AG09309 (cell line): ENCODE data around the gene HSPB7.

ENCODE experiments used
- DNase-seq: peaks from one replicate; pipeline ENCODE4 v3.0.0-alpha.2; 2010; ENCODE audit warnings: low read depth
- H3K4me3 ChIP-seq: 2 replicates; pipeline ENCODE4 v1.5.1; 2011; ENCODE audit warnings: mild to moderate bottlenecking, low read depth, low read length, moderate library complexity; ENCODE audit not compliant: control insufficient read depth
- TF ChIP-seq, protein P1 (sequence below): IDR thresholded peaks from 2 replicates; pipeline ENCODE4 v1.5.1; 2011; ENCODE audit warnings: mild to moderate bottlenecking, low read depth, low read length, inconsistent platforms; ENCODE audit not compliant: insufficient read depth, control insufficient read depth; ENCODE audit errors: missing control alignments

Gene HSPB7

DNA sequence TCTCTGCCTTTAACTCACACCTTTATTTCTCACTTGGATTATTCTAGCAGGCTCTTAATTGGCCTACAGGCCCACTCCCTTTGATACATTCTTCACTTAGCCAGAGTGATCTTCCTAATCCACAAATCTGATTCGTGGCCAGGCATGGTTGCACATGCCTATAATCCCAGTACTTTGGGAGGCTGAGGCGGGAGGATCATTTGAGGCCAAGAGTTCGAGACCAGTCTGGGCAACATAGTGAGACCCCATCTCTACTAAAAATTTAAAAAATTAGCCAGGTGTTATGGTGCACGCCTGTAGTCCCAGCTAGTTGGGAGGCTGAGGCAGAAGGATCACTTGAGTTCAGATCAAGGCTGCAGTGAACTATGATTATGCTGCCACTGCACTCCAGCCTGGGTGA is 44.1 kb downstream of the HSPB7 start:
- no peak for DNase-seq
- TF ChIP-seq, protein P1, sequence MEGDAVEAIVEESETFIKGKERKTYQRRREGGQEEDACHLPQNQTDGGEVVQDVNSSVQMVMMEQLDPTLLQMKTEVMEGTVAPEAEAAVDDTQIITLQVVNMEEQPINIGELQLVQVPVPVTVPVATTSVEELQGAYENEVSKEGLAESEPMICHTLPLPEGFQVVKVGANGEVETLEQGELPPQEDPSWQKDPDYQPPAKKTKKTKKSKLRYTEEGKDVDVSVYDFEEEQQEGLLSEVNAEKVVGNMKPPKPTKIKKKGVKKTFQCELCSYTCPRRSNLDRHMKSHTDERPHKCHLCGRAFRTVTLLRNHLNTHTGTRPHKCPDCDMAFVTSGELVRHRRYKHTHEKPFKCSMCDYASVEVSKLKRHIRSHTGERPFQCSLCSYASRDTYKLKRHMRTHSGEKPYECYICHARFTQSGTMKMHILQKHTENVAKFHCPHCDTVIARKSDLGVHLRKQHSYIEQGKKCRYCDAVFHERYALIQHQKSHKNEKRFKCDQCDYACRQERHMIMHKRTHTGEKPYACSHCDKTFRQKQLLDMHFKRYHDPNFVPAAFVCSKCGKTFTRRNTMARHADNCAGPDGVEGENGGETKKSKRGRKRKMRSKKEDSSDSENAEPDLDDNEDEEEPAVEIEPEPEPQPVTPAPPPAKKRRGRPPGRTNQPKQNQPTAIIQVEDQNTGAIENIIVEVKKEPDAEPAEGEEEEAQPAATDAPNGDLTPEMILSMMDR, result no peak
- no peak overlapping the region for H3K4me3 ChIP-seq

DNA sequence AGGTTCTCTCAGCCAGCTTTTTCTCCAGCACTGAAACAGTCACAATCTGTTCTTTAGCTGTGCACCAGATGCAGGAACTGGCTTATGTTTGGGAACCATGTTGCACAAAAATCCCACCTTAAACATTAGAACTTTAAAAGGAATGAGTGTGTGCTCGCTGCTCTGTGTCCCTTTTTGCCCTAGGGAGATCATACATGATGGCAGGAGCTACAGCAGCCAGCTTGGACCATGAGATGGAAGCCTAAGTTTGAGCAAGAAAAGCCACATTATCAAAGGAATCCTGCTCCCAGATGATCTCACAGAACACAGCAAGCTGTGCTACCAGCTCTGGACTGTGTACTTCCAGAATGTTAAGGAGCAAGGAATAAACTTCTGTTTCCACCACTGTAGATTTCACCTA is 45.4 kb downstream of the HSPB7 start:
- TF ChIP-seq, protein P1, result no peak
- no peak for DNase-seq
- no peak overlapping the region for H3K4me3 ChIP-seq

DNA sequence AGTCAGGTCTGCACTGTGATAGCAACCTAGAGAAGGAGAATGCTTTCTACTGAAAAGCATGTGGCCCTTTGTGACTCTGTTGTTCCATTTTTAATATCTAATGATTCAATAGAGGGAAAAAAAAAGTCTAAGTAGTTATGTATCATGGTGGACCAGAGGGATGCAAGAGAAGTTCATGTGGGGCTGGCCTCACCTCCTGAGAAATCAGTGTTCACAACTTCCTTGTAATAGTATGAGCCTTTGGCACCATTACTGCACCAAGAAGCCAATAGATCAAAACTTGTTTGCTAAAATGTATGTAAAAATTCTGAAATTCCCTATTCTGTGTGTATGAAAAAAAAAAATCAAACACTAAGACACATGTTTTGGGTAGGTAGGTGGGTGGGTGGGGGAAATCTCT is 46.9 kb downstream of the HSPB7 start:
- no peak overlapping the region for H3K4me3 ChIP-seq
- no peak for DNase-seq
- TF ChIP-seq, protein P1, result no peak

DNA sequence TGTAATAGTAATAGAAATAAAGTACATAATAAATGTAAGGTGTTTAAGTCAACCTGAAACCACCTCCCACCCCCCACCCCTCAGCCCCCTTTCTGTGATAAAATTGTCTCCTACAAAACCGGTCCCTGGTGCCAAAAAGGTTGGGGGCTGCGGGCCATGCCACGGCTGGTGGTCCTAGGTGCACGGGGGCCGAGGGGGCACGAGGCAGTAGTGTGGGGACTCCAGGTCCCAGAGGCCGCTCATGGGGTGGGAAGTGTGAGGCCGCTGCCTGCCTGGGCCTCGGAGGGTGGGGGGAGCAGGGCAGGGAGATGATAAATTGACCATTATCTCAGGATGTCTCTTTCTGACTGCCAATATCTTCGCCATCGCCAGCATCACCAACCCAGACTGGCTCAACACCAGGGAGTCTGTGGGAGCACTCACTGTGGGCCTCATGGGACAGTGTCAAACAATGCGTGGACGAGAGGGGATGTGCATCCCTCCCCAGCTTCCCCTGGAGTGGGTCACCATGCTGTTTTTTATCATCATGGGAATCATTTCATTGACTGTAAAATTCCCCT is 48.4 kb downstream of the HSPB7 start:
- TF ChIP-seq, protein P1, result no peak
- DNase-seq, result no peak
- H3K4me3 ChIP-seq, result no peak overlapping the region

DNA sequence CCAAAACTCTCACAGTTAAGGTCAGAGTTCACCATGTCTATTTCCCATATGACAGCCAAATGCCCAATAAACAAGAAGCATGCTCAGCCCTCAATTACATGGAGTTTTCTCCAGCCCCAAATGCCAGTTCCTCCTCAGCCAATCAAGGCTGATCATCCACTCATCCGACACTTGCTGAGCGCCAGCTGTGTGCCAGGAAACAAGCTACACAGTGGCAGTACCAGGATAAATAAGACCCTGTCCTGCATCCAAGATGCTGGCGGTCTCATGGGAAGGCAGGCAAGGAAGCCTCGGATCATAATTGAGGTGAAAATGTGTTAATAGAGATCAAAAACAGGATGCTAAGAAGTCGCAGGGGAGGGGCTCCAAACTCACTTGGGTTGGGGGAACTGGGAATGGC is 49.7 kb downstream of the HSPB7 start:
- H3K4me3 ChIP-seq, result no peak overlapping the region
- TF ChIP-seq, protein P1, result no peak
- DNase-seq, result no peak

DNA sequence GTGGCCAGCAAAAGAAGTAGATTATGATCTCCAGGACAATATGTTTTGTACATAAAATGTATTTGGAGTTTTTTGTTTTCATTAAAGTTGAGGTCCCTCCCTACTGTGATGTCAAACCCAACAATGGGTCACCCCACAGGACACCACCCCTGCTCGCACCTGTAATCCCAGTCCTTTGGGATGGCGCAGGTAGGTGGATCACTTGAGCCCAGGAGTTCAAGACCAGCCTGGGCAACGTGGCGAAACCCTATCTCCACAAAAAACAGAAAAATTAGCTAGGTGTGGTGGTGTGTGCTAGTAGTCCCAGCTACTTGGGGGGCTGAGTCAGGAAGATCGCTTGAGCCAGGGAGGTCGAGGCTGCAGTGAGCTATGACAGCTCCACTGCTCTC is 50.9 kb downstream of the HSPB7 start:
- TF ChIP-seq, protein P1, result no peak
- no peak for DNase-seq
- H3K4me3 ChIP-seq, result no peak overlapping the region

DNA sequence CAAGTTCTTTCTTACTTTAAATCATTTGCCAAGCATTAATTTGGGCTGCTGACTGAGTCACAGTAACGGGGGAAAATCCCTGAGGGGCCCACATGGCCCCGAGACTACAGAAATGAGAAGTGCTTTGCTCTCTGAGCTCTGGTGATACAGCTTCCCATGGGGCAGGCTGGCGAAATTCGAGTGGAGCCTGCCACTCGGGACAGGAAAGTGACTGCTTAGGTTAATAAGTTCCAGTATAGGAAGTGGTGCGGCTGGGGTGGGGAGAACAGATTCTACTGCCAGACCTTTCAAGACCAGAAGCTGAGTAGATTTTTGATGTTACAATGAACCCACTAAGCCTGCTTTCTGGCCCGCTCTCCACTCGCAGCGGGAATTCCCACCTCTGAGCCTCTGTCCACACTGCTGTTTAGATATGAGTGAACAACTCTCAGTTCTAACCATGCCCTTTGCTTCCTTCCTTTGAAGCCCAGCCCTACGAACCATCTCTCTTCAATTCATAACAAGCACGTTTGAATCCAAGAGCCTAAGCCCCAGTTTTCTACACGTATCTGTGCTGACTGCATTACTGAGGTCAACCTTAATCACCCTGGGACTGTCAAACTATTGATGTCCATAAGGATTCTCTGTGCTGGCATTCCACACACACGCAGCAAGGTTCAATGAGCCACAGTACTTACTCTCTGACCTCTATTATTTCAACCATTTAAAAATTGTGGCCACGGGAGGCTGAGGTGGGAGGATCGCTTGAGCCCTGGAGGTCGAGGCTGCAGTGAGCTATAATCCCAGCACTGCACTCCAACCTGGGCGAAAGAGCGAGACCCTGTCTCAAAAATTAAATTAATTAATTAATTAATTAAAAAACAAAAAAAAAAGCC is 51.5 kb downstream of the HSPB7 start:
- no peak overlapping the region; the same call in 1 of the 2 replicates for H3K4me3 ChIP-seq
- DNase-seq, result no peak
- TF ChIP-seq, protein P1, result no peak
